ENCODE results near the gene C5orf15.

The C5orf15 gene

DNA sequence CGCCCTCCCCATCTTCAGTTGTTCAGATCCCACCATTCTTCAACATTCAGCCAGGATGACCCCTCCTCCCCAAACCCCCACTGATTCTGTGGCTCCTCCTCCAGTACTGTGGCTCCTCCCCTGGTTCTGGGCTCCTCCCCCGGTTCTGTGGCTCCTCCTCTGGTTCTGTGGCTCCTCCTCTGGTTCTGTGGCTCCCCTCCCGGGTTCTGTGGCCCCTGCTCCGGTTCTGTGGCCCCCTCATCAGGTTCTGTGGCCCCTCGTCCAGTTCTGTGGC is 32.8 kb downstream of the C5orf15 start:
- DNase-seq, result no peak

DNA sequence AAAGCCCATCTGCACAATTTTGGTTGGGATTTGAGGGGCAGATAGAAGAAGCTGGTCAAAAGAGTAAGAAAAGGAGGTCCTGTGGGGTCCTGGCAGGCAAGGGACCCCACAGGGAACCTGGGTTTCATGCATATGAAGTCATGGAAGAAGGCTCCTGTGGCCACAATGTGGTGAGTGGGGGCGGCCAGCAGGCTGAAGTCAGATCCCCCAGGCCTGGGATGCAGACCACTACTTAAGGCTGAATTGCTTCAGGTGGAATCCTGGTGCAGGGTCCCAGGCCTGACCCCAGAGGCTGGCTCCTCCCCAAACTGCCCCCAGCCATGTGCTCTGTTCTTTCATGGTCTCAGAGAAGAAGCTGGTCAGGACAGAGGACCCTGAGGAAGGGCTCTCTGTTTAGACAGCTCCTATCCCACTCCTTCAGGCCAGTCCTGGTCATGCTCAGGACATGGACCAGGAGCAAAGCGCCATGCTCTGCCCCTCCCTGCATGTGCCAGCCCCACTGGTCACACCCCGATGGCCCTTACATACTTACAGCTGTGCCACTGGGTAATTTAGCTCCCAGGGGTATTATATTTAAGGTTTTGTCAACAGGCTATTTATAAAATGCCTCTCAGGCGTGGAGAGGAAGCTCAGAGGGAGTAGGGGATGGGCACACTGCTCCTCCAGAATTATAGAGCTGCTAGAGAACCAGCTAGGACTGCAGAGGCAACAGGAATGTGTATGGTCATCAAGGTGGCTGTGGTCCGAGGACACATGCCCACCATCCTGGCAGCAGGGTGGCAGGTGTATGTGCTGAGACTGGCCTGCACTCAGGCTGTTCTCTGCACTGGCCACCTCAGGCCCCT is 33.4 kb downstream of the C5orf15 start:
- no peak for DNase-seq

DNA sequence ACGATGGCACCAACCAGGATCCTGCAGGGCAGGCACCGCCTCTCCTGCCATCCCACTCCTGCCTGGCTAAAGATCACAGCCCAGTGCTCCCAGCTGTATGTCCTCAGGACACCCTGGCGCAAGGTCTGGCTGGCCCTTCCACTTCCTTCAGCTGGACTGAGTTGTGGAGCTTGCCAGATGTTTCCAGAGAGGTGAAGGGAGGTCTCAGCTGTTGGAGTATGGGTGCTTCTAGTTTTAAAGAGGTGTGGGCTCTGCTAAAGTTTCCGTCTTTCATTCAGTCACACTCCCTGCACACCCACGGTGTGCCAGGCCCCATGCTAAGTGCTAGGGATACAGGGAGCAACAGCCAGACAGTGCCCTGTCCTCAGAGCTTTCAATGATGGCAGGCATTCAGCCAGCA is 34.1 kb downstream of the C5orf15 start:
- no peak for DNase-seq

GRCh38 chr5:133933670-133934295 is 34.6 kb downstream of the C5orf15 start:
- no peak for DNase-seq

GRCh38 chr5:133933169-133933509 is 35.3 kb downstream of the C5orf15 start:
- DNase-seq, result no peak

- DNase-seq, result no peak
Measured at GRCh38 chr5:133932441-133933168, 35.8 kb downstream of the C5orf15 start.

DNA sequence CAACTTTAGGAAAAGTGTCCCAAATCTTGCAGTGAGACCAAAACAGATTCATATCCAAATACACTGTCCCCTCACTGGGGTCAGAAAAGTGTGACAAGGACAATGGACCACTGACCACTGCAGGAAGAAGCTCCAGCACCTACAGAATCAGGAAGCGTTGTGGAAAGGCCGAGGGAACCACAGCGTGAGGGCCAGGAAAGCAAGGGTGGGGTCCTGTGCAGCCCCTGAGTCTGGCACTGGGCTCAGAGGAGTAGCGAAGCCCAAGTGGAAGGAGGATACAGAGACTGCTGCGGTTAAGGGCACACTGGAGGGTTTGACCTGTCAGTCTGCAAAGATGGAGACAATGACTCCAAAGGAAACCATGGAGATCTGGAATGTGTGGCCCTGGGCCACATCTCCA is 36.9 kb downstream of the C5orf15 start:
- DNase-seq, result no peak

GRCh38 chr5:133930813-133931090 is 37.7 kb downstream of the C5orf15 start:
- no peak for DNase-seq

DNA sequence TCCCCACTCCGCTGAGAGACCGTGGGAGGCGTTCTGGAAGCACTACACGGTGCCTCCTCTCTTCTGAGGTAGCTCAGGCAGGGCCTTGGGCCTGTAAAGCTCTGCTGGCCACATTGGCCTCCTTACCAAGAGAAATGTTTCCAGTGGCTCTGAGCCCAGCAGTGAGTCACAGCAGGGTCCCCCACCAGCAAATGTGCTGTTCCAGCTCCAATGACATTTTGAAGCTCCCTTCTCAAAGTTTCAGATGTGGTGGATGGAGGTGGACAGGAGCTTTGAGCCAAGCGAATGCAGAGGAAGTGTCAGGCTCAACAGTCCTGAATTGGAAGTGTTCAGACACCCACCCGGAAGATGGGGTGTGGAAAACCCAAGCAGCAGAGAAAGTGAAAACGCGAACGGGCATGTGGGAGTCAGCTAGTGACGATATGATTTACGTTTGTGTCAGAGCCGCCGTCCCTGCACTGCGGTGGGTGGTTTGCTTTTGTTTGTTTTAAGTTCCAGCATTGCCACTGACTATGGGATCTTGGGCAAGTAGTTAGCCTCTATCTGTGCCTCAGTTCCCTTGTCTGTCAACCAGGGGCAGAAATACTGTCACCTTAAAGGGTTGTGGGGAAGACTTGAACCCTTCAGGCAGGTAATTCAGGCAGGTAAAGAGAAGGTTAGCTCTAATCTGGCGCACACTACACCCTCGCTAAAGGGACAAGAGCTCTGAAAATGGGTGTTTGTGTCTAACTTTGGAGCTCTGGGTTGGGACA is 38.2 kb downstream of the C5orf15 start:
- peak; percentile 67 for DNase-seq

DNA sequence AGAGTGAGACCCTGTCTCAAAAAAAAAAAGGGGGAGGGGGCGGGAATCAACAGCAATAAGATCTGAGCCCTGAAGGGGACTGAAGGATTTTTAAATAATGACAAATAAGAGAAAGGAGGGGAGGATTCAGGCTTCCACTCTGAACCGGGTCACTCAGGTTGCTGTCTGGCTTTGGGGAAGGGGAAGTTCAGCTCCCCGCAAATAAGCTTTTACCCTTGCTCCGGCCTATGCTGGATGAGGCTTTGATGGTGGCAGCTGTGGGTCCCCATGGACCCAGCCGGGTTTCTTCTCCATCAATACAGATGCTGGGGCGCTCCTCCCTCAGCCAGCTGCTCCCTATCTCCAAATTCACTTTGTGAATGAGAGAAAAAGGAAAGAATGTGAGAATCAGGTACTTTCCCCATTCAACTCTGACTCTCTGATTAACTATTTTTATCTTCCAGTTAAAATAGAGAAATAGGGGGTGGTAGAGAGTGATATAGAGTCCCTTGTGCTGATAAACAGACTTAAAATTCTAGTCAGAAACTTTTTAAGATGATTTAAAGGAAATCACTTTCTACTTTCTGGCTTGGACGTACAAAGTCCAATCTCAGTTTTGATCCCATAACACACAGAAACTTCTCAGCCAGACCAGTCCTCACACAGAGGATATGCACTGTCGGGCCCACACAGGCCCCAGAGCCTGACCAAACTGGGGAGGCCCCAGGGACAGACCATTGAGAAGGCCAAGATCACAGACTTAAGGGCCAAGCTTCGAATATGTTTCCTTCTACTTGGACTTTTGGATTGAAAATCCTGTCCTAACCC is 39.6 kb downstream of the C5orf15 start:
- no peak for DNase-seq

DNA sequence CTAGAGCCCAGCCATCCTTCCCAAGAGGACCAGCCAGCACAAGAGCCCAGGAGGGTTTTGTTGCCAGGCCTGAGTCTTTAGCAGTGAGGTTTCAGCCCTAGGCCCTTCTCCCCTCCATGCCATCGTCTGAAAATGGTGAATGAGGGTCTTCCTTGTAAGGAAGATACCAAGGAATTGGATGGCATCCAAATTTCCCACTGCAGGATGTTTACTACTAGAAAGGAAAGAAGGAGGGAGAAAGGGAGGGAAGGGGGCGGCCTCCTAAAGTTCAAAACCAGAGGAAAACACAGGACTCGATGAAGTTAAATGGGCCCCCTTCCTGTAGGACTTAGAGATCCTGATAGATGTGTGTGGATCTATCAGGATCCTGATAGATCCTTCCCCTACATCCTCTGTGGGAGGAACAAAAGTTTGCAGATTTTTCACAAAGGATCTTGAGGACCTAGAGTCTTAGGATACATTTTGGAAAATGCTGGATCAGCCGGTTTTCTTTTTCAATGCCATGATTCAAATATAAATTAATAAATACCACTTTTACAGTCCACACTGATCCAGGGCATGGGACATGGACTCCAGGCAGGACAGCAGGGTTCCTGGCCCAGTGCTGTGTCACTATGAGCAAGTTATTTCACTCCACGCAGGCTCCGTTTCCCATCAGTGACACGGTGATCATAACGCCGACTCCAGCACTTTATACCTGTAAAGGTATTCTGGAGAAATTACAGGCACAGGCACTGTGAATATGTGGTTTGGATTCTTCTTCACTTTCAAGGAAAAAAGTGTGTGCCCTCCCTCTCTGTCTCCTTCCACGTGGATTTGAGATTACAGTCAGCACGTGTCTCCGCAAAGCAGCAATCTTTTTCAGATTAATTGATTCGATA is 40.9 kb downstream of the C5orf15 start:
- no peak for DNase-seq

- no peak for DNase-seq
Measured at GRCh38 chr5:133926489-133927299, 41.7 kb downstream of the C5orf15 start.

DNA sequence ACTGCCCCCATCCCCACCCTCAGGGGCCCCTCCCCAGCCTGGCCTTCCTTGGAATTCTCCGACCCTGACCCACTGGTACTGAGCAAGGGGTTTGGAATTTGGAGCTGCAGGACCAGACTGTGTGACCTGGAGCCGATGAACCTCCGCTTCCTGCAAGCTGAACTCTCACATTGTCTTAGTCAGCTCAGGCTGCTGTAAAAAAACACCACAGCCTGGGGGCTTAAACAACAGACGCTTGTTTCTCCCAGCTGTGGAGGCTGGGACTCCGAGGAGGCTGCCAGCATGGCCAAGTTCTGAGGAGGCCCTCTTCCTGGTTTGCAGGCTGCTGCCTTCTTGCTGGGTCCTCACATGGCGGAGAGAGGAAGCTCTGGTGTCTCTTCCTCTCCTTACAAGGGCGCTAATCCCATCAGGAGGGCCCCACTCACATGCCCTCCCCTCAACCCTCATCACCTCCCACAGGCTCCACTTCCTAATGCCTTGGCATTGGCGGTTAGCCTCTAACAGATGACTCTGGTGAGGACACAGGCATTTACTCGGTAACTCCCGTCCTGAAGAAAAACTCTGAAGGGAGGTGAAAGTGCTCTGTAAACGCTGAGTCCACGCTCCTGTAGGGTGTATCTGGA is 42.4 kb downstream of the C5orf15 start:
- DNase-seq, result no peak

- no peak for DNase-seq
Measured at GRCh38 chr5:133925269-133925668, 43.2 kb downstream of the C5orf15 start.

DNA sequence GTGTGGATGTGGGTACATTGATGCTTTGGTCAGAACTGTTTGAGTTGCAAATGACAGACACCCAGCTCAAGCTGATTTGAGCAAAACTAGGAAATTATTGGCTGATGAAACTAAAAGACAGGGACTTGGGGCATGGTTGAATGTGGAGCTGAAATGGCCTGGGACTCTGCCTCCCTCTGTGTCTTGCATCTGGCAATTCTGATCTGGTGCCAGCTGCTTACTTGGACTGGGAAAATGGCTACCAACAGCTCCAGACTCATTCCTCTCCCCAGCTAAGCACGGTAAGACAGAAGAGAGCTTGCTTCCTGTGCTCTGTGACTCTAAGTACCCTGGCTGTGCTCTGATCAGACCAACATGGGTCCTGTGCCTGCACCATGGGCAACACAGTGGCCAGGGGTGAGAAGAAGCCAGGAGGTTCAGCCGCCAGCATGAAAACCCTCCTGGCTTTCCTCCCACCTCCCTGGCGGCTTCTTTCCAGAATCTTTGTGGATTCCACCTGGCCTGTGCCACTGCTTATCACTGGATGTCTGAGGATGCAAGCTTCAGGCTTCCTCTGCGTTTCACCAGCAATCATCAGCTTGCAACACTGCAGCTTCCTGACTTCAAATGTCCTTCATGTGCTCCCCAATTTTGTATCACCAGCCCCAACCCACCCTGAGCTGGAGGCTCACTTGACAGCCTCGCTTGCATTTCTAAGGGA is 44.1 kb downstream of the C5orf15 start:
- no peak for DNase-seq

GRCh38 chr5:133921979-133922378 is 46.4 kb downstream of the C5orf15 start:
- no peak for DNase-seq

- no peak for DNase-seq
Measured at GRCh38 chr5:133921069-133921468, 47.4 kb downstream of the C5orf15 start.

DNA sequence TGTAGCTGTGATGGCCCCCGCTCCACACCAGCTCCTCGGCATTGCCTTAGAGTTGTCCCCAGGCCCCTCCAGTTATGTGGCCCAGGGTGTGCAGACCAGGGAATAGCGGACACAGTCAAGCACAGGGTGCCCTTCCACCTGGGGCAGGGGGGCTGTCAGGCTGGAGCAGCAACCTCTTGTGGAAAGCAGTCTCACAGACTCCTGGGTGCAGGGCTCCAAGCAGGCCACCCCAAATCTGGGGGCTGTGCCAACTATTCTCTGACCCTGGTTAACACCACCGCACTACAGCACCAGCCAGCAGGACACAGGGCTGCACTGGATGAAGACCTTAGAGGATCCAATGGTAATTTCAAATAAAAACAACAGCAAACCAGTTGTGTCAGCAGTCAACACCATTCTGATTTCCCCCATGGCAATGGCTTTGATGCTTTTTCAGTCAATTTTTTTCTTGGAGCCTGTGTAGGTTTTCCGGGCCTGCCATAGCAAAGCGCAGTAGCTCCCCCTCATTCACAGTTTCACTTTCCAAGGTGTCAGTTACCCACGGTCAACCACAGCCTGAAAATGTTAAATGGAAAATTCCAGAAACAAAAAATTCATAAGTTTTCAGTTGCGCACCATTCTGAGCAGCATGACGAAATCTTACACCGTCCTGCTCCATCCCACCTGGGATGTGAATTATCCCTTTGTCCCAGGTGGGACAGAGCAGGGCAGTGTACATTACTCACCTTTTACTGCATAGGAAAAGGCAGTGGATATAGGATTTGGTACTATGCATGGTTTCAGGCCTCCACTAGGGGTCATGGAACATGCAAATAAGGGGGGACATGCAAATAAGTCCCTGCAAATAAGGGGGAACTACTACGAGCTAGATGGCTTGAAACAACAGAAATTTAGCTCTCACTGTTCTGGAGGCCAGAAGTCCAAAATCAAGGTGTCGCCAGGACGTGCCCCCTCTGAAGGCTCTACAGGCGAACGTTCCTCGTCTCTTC is 49.0 kb downstream of the C5orf15 start:
- no peak for DNase-seq

GRCh38 chr5:133918731-133919130 is 49.7 kb downstream of the C5orf15 start:
- DNase-seq, result no peak

All from activated CD4-positive, alpha-beta T cell treated with anti-CD3 and anti-CD28 coated beads, Interleukin-2, amount 50 U/mL, for 16 hours (primary cell).